ENCODE results near the gene SLC4A3.
"Not testable (repeated sequence)": the region's sequence is repeated elsewhere in the genome, so short reads cannot be mapped to it uniquely, and the experiment has no call there.

The SLC4A3 gene

DNA sequence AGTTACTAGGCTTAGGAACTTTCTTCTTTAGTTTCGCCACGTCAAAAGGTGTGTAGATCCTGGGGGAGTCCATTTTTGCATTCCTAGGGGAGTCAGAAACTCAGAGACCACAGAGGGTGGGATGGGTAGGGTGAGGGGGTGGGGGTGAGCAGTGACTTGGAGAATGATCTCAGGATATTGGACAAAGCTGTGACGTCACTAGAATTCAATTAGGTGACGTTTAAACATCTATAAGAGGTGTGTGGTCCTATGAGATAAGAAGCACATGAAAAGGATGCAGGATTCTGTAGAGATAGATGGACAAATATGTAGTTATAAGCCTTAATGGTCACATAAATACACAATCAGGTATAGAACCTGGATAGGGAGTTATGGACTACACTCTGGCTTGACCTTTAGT is 21.5 kb downstream of the SLC4A3 start:
- no peak for DNase-seq

DNA sequence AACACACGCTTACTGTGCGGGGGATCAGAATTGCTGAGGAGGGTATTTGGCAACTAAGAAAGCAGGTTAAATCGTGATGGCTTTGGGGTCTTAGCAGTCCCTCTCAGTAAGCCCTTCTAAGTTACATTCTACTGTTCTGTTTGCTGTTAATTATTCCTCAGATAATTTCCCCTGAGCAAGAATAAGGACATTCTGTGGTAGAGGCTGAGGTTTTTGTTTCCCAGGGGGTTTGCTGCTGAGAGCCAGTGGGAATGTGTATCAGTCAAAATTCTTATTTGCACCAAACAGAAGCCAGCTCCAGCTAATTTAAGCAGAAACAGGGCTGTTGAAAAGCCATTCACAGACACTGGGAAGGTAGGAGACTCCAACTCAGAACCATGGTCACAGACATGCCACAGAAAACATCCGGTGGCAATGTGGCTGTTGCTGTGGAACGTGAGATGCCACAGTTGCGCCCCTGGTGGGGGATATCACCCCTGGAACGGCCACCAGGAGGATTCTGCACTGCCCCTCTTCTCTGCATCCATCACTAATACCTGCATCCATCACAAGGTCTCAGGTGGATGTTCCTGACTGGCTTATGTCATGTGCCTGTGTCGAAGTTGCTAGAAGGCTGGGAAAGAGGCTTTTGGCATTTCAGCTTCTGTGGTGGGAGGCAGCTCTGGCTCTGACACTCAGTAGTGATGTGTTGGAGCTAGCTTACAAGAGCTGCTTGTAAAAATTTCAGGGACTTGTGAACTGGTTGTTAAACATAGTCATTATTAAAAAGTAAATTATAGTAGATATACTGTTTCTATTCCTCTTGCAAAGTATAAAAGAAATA is 23.2 kb downstream of the SLC4A3 start:
- no peak for DNase-seq

DNA sequence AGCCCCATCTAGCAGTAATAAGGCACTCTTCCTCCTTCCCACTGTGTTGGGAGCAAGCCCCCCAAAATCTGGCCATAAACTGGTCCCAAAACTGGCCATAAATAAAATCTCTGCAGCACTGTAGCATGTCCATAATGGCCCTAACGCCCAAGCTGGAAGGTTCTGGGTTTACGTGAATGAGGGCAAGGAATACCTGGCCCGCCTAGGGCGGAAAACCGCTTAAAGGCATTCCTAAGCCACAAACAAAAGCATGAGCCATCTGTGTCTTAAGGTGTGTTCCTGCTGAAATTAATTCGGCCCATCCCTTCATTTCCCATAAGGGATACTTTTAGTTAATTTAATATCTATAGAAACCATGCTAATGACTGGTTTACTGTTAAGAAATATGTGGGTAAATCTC is 24.2 kb downstream of the SLC4A3 start:
- DNase-seq: not testable (repeated sequence)

DNA sequence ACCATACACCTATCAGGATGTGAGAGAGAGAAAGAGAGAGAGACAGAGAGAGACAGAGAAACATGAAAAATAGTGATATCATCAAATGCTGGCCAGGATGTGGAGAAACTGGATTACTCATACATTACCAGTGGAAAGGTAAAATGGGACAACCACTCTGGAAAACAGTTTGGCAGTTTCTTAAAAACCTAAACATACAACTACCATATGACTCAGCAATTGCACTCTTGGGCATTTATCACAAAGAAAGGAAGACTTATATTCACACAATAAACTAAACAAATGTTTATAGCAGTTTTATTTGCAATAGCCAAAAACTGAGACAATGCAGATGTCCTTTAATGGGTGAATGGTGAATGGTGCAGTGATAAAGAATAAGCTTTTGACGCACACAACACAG is 29.1 kb downstream of the SLC4A3 start:
- DNase-seq: no peak

DNA sequence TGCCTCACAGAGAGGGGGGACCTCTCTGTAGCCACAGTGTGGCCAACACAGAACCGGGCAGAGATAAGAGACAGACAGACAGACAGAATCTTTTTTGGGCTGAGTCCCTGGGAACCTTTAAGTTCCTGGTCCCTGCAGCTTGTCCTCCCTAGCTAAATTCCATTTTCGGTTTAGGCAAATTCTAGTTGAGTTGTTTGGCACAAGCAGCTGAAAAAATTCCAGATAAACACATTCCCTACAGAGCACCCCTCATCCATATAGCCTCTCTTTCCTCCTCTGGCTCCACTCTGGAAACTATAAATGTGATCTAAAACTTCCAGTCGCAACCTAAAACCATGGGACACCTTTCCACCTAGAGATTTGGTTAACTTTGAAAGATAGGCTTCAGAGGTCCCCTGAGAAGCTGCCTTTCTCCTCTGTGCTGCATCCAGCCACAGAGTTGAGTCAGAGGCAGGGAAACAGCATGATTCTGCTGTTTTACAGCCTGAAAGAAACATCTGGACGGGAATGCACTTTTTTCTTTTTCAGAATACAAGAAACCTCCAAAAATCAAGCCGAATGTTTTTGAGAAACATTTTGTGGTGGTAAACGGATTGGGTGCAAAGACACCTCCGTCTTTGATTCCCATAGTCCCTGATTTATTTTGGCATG is 30.9 kb downstream of the SLC4A3 start:
- DNase-seq: no peak

DNA sequence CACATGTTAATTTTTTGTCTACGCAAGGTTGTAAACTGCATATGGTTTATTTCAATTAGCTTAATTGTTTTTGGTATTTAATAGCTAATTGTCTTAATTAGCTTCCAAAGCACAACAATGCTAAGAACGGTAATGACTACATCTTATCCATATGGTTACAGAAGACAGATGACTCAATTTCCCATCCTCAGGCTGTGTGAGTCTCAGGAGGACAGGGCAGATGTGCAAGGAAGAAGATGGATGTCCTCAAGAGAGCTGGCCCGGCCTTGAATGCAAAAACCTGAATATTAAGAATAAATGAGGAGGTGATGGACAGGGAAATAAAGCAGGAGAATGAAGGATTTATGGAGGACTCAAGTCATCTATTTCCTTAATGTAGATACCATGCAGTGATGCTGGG is 31.4 kb downstream of the SLC4A3 start:
- no peak for DNase-seq

DNA sequence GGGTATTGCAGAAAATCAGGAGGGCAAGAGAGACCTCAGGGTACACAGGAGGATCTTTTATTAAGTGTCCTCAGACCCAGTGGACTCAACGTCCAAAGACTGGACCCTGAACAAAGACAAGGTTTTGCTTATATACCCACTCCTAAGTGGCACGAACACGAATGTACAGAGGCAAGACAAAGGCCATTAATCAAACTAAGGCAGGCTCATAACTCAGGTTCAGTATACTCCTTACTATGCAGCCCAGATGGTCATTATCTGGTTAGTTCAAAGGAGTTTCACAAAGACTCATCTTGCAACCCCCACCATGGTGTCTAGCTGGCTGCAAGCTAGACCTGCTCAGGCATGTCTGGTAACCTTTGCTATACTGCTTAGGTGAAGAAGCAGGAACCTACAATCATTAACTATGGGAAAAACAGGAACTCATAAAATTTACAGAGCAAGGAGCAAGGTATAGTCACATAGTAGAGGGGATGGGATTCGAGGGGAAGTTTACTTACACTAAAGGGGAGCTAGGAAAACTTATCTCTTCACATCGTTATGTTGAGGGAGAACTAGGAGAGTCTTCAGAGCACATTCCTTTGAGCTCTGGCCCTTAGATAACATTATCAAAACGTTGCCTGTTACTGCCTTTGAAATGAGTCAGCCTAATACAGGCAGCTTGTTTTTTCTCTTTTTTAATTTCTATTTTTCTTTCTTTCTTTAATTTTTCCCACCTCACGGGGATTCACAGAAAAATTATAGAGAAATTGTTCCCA is 33.9 kb downstream of the SLC4A3 start:
- no peak for DNase-seq

DNA sequence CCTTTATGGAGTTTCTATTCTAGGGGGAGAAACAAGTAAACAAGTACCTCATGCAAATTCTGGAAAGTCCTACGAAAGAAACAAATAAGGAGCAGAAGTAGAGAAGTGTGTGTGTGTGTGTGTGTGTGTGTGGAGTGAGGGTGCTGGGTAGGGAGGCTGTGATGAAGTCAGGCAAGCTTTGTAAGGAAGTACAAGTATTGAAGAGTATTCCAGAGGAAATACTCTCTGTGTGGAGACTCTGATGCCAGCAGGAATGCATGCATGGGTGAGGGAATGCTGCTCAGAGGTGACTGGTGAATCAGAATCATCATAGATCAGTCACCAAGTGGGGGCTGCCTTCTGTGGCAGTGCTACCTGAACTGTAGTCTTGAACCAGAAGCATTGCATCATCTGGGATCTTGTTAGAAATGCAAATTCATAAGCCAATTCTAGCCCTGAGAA is 34.5 kb downstream of the SLC4A3 start:
- DNase-seq: no peak

DNA sequence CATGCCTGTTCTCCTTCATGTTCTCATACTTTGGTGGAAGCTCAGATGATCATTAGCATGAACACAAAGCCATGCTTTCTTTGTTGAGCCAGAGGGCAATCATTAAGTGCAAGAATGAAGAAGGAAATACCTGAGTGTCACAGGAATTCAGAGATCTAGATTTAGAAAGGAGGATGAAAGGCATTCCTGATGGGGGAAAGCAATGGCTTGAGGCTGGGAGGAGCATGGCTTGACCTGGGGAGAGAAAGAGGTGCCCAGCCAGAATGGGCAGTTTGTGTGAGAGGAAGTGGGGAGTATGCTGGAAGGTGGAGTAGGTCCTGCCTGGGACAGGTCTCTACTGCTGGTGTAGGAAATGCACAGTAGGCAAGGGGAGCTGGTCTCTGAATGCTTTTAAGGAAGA is 35.1 kb downstream of the SLC4A3 start:
- no peak for DNase-seq

DNA sequence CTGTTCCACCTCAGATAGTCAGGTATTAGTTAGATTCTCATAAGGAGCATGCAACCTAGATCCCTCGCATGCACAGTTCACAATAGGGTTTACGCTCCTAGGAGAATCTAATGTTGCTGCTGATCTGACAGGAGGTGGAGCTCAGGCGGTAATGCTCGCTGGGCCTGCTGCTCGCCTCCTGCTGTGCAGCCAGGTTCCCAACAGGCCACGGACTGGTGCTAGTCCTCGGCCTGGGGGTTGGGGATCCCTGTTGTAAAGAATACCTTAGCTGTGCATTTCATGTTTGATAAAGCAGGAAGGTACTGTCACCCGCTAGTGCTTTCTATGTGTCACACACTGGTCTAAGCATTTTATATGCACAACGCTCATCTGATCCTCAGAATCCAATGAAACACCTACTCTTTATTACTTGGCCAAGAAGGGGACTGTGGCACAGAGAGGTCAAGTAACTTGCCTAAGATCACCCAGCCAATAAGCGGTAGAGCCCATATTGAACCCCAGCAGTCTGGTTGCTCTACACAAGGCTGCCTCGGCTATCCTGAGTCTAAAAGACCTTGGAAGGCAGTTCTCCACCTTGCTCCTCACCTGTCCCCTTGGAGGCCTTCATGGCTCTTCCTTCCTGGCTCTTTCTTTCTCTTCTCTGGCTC is 35.8 kb downstream of the SLC4A3 start:
- DNase-seq: no peak

DNA sequence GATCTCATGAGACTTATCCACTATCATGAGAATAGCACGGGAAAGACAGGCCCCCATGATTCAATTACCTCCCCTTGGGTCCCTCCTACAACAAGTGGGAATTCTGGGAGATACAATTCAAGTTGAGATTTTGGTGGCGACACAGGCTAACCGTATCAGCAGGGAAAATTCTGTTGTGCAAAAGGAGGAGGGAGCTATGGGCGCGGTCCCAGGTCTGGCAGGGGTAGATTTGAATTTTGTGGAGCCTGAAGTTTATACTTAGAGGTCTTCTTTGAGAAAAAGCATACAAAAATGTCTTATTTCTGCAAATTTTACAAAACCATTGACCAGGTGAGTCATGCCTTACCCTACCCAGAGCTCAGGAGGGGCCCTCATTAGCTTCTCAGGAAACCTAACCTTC is 36.6 kb downstream of the SLC4A3 start:
- DNase-seq: no peak

DNA sequence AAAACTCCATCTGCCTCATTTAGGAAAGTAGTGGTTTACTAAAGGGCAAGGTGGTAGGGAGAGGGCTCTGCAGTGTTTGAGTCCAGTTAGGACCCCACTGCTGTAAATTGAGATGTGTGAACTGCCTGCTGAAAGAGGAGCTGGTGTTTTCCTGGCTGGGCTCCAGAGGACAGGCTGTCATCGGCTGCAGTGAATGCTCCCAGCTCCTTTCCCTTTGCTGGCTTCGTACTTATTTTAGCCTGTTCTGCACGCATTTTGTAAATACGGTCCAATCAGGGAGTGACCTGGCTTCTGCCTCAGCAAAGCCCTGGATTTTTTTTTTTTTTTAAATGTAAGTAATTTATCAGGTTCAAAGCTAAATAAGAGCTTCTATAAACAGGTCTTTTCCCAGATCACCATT is 37.5 kb downstream of the SLC4A3 start:
- DNase-seq: no peak

DNA sequence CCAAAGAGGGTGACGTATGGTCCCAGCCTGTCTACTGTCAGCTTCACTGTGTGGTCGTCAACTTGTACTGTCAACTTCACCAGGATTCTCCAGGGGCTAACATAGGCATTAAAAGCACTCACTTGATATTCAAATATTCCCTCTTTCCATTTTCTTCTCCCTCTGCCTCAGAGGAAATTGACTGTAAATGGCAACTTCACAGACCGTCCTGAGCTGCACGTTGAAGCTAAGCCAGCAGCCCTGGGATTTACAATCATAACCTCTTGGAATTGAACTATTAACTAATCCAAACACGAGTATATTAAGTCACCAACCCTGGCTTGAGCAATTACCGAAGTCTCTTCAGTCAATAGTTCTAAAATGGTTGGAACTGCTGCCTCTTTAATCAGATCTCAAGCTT is 38.5 kb downstream of the SLC4A3 start:
- DNase-seq: no peak

DNA sequence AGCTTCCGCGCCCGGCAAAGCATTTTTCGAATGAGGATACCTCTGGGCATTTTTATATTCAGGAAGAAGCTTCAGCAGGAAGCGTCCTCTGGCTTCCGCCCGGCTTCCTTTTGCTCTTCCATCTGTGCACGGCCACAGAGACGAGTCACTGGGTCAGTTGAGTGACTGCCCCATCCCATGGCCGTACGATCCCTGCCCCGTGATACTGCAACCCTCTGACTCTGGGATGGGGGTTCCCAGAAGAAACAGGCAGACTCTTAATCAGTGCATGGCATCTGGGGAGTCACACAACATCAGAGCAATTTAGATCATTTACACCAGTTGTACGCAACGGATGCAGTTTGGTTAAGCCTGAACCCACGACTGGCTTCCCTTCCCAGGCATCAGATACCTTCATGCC is 40.9 kb downstream of the SLC4A3 start:
- DNase-seq: no peak

DNA sequence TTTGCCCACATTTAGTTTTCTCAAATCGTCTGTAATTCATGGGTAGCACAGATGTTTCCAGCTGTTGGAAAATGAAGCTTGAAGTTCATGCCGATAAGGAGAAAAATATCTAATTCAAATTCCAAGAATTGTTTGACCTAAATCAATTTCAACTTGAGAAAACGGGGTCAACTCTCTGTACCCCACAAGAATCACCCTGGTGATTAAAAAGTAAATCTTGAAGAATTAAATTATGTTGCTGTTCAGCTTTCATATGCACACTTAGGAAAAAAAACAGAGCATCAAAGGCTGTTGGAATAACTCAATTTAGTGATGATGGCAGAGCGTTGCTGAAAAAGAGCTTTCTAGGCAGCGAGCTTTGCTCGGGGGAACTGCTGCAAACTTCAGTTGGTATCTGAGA is 43.0 kb downstream of the SLC4A3 start:
- DNase-seq: no peak

DNA sequence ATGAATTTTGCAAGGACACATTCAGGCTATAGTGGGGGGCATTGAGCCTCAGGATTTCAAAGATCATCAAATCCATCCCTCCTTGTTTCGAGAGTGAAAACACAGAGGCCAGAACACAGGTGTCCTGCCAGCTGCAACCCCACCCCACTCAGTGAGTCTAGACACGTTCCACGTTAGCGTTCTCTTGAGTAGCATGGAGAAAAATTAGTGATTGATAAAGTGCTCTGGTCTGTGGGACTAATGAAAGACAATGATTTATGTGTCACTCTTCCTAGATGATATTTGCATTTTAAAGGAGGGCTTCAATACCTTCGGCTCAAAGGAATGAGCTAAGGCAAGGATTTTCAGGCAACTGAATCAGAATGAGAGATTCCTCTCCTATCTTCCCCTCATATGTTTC is 43.8 kb downstream of the SLC4A3 start:
- no peak for DNase-seq

DNA sequence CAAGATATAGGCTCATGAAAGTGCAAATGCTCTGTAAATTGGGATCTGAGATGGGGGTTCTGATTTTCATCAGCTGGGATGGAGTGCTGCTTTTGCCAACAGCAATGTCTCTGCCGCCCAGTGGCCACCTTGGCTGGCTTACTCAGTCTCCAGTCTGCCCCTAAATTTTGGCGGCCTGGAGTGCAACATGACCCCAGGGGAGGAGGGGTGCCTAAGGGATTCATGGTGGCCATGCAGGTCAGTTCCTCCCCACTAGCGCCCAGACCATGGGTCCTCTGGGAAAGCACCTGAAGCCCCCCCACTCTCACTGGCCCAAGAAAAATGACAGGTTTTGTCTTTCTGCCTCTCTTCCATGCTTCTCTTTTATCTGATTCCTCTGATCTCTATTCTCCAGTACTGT is 45.0 kb downstream of the SLC4A3 start:
- no peak for DNase-seq

DNA sequence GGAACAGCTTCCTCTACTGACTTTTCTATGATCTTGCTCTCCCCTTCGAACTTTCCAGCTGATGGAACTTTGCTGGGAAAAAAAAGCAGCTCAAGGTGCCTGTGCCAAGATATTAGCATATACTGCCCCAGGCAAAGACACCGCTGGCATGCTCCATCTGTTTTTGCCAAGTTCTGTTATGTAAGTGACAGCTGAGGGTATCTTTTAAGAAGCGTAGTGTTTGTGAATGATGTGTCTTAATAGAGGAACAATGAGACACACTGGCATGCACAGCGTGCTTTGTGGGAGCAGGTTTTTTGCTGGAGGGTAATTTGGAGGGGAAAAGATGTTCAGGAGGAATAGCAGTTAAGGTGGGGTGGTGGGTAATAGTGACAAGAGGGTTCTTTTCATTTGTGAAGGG is 47.8 kb downstream of the SLC4A3 start:
- no peak for DNase-seq

DNA sequence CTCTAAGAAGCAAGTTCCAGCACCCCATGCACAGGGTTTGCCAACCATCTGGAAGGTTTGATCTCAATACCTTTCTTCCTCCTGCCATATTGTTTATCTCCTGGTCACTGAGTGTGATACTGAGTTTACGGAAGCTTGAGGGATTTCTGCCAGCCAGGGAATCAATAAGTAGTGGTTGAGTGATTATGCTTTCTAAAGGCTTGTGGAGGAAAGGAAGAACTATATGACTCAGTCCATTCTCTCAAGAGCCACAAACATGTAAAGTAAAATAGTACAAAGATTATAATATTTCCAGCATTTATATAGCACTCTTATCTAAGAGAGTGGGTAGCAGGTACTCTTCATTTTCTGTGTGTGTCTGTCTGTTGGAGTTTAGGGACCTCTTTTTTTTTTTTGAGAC is 49.2 kb downstream of the SLC4A3 start:
- DNase-seq: no peak

DNA sequence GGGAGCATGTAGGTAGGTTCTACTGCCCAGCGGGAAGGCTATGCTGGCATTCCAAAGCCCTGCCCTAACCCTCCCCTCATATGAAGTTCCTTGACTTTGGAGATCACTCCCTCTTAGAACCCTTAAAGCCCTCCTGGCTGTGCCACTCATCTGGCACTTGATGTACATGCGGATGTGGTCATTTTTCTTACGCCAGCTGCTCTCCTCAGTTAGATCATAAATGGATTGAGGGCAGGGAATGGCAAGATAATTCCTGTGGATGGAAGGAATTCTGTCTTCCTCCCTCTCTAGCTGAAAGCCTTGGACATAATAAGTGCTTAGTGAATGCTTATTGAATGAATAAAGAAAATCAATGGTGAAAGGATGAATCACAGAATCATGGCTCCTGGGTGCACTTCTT is 51.6 kb downstream of the SLC4A3 start:
- DNase-seq: no peak

DNA sequence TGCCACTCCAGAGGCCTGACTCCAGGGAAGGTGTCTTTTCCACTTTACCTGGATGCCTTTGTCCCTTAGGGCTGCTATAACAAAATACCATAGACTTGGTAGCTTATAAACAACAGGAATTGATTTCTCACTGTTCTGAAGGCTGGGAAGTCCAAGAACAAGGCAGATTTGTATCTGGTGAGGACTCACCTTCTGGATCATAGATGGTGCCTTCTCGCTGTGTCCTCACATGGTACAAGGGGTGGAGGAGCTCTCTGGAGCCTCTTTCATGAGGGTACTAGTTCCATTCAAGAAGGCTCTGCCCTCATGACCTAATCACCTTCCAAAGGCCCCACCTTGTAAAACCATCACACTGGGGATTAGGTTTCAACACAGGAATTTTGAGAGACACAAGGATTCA is 52.1 kb downstream of the SLC4A3 start:
- DNase-seq: no peak

DNA sequence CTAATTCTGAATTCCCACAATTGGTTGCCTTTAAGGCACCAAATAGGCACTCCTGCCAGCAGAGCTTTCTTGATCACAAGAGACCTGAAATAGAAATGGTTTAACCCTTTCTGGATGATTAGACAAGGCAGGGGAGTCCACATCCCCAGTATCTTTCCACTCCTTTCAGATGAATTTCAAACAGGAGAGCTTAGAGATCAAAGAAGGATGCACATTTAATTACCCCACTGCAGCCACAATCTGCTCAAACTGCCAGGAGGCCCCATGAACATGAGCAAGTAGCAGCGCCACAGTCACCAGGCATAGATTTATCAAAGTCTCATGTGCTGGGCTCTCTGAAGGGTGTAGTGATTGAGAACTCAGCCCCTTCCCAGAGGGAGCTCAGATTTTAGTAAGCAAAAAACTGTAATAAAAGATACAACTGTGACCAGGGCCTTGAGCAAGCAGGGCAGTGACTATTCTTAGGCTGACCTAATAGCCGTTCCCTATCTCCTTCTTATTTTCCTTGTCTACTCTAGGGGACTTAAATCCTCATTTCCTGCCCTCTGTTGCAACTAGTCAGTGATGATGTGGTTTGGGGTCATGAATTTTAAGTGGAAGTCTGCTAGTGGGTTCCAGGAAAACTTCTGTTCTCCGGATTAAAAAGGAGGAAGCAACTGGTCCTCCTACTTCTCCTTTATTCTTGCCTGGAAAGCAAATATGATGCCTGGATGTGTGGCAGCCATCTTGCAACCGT is 53.7 kb downstream of the SLC4A3 start:
- no peak for DNase-seq
